BLaER1 (cell line): ENCODE results near the gene IFFO2.
A peak's percentile ranks its signal among the peaks of the same experiment; 100 is the strongest.
"Not testable (repeated sequence)": the region's sequence is repeated elsewhere in the genome, so short reads cannot be mapped to it uniquely, and the experiment has no call there.

Experiments used
- H3K27ac ChIP-seq: shearing (Covaris generic); formaldehyde crosslinking; 2 replicates; pipeline ENCODE4 v1.8.1; 2022
- H3K27me3 ChIP-seq: shearing (Covaris generic); formaldehyde crosslinking; 2 replicates; pipeline ENCODE4 v1.8.1; 2022
- H3K36me3 ChIP-seq: shearing (Covaris generic); formaldehyde crosslinking; 2 replicates; pipeline ENCODE4 v1.8.1; 2022
- H3K4me1 ChIP-seq: shearing (Covaris generic); formaldehyde crosslinking; 2 replicates; pipeline ENCODE4 v1.8.1; 2022
- H3K4me2 ChIP-seq: shearing (Covaris generic); formaldehyde crosslinking; 2 replicates; pipeline ENCODE4 v1.8.1; 2022
- H3K4me3 ChIP-seq: shearing (Covaris generic); formaldehyde crosslinking; 2 replicates; pipeline ENCODE4 v1.8.1; 2022
- H3K9ac ChIP-seq: shearing (Covaris generic); formaldehyde crosslinking; 2 replicates; pipeline ENCODE4 v1.8.1; 2022
- H3K9me3 ChIP-seq: shearing (Covaris generic); formaldehyde crosslinking; 2 replicates; pipeline ENCODE4 v1.8.1; 2022
- H4K20me1 ChIP-seq: shearing (Covaris generic); formaldehyde crosslinking; 2 replicates; pipeline ENCODE4 v1.8.1; 2022
- Cebpa-rat ChIP-seq: shearing (Covaris generic); IDR thresholded peaks from 2 replicates; pipeline ENCODE4 v1.8.1; 2022

The IFFO2 gene

DNA sequence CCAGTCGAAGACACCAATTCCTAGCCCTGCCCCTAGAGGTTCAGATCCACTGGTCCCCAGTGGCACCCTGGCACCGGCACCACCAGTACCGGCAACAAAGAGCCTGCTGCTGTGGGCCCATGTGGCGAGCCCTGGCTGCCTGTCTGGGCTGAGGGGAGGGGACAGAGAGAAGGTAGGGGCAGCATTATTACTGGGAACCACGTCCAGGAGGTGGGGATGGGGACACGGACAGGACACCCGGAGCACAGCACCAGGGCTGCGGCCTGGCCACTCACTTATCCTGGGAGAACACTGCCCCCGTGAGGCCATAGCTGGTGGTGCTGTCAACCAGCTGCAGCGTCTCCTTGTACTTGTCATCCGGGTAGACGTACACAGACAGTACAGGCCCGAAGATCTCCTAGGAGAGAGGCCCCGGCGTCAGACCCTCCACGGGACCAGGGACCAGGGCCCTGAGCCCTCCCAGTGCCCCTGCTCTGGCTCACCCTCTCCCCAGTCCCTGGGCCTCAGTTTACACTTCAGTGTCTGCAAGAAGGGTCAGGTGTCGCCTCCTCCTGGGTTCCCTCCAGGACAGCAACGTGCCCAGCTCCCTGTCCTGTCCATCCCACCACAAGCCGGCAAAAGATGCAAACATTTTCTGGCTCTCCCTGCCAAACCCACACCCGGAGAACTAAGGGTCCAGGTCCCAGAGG lies 81.2 kb downstream of the IFFO2 start:
- H3K9ac ChIP-seq: no peak overlapping the region
- H3K4me1 ChIP-seq: peaks cover 8% of the 10 kb centered on the region; the same call in 1 of the 2 replicates
- TF ChIP-seq Cebpa-rat: no peak
- no peak overlapping the region for H3K4me3 ChIP-seq
- H3K27ac ChIP-seq: no peak overlapping the region
- H3K9me3 ChIP-seq: no peaks in the 10 kb centered on the region
- H3K27me3 ChIP-seq: no peaks in the 10 kb centered on the region
- H3K4me2 ChIP-seq: no peak overlapping the region
- peaks cover 55% of the 10 kb centered on the region for H3K36me3 ChIP-seq
- H4K20me1 ChIP-seq: no peaks in the 10 kb centered on the region

DNA sequence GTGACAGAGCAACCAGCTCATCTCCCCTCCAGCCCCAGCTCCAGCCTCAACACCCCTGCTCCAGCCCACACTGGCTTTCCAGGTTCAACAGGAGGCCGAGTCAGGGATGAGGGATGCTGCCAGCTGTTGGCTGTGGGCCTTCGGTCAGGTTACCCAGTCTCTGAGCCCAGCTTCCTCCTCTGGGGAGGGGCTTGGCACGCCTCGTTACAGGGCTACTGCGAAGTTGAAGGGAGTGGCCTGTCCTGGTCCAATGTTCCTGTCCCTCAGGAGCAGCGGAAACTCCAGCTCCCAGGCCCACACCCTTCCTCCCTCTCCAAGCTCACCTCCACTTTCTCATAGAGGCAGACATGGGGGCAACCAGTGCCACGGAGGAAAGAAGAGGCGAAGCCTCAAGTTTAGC lies 81.9 kb downstream of the IFFO2 start:
- H3K4me3 ChIP-seq: no peak overlapping the region
- H3K27ac ChIP-seq: no peak overlapping the region
- H3K4me2 ChIP-seq: no peak overlapping the region
- H3K27me3 ChIP-seq: no peaks in the 10 kb centered on the region
- no peak for TF ChIP-seq Cebpa-rat
- H3K4me1 ChIP-seq: peaks cover 11% of the 10 kb centered on the region
- no peaks in the 10 kb centered on the region for H3K9me3 ChIP-seq
- peaks cover 54% of the 10 kb centered on the region for H3K36me3 ChIP-seq
- no peaks in the 10 kb centered on the region for H4K20me1 ChIP-seq
- H3K9ac ChIP-seq: no peak overlapping the region

DNA sequence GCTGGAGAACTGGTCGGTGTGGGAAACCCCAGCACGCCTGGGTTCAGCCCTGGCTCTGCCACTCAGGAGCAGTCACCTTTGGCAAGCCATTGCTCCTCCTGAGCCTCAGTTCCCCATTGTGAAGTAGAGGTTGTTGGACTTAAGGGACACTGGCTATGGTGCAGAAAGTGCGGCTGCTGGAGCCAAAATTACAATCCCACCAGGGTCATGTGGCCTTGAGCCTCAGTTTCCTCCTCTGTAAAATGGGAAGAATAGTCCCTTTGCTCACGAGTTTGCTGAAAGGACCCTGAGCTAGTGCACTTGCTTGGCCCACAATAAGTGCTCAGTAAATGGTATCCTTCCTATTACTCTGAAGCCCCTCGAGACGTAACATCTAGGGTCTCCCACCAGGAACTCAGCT lies 82.4 kb downstream of the IFFO2 start:
- Histone ChIP-seq H3K36me3 (peaks cover 48% of the 10 kb centered on the region), H3K9ac (no peak overlapping the region)
- TF ChIP-seq Cebpa-rat: no peak

DNA sequence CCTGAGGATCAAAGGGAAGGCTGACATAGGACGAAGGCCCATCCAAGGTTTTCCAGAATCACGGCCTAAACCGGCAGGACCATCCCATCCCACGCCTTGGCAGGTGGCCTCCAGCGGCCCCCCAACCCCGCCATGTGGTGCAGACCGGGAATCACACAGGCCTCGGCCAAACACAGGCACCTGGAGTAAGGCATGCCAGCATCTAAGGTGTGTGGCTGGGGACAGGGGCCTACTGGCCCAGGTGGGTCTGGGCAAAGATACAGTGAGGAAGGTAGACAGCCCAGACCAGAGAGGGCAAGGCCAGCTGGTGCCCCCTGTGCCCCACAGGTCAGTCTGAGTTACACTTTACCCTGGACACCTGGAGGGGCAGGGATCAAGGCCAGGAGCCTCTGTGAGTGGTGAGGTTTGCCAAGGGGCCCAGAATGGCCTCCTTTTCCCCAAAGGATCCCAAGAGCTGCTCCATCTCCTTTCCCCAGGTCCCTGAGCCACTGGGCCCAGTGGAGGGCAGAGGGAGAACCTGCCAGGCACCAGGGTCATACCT lies 84.3 kb downstream of the IFFO2 start:
- no peak for TF ChIP-seq Cebpa-rat
- H3K4me2 ChIP-seq: no peak overlapping the region
- no peaks in the 10 kb centered on the region for H3K27me3 ChIP-seq
- no peak overlapping the region for H3K9ac ChIP-seq
- H3K27ac ChIP-seq: no peak overlapping the region
- H3K4me1 ChIP-seq: peaks cover 23% of the 10 kb centered on the region
- H4K20me1 ChIP-seq: no peaks in the 10 kb centered on the region
- H3K36me3 ChIP-seq: peaks cover 47% of the 10 kb centered on the region
- H3K9me3 ChIP-seq: no peaks in the 10 kb centered on the region
- no peak overlapping the region for H3K4me3 ChIP-seq

More for the DNA sequence above, 82.4 kb downstream of the IFFO2 start:
- Histone ChIP-seq H3K4me3 (no peak overlapping the region), H3K4me1 (peaks cover 17% of the 10 kb centered on the region), H3K27ac (no peak overlapping the region), H4K20me1 (no peaks in the 10 kb centered on the region), H3K27me3 (no peaks in the 10 kb centered on the region), H3K4me2 (no peak overlapping the region), H3K9me3 (no peaks in the 10 kb centered on the region)

DNA sequence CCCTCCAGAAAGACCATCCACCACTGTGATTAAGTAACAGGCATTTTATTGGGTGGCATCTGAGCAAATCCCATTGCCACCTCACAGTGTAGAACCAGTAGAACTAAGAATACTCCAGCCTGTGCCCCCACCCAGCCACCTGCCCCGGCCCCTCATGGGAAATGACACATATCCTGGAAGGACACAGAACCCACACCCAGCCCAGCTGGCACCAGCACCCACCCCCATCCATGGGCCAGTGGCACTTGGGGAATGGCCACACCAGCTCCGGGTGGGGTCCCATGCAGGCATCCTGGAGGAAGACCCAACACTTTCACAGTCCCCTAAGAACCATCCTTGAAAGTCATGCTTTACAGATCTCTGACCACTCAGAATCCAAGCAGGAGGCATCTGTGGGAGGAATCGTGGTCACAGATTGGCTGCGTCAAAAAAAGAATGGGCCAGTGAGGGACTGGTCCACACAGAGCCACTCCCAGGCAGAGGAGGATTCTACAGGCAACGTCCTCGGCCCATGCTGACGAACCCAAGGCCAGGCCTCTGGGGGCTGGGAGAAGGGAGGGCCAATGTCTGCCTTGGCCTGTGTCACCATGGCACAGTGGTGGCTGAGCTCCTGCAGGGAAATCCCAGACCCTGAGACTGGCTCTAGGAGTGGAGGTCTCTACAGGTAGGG lies 84.9 kb downstream of the IFFO2 start:
- no peak for TF ChIP-seq Cebpa-rat
- no peak overlapping the region for H3K4me3 ChIP-seq
- H3K9ac ChIP-seq: no peak overlapping the region
- no peaks in the 10 kb centered on the region for H3K9me3 ChIP-seq
- no peaks in the 10 kb centered on the region for H4K20me1 ChIP-seq
- no peak overlapping the region for H3K27ac ChIP-seq
- H3K27me3 ChIP-seq: no peaks in the 10 kb centered on the region
- H3K36me3 ChIP-seq: peaks cover 44% of the 10 kb centered on the region
- H3K4me1 ChIP-seq: peaks cover 23% of the 10 kb centered on the region
- peak overlapping the region; percentile 18; the same call in 1 of the 2 replicates for H3K4me2 ChIP-seq

GRCh38 chr1:18870957-18871356 lies 85.5 kb downstream of the IFFO2 start:
- H3K27me3 ChIP-seq: no peaks in the 10 kb centered on the region
- H4K20me1 ChIP-seq: no peaks in the 10 kb centered on the region
- peaks cover 38% of the 10 kb centered on the region for H3K36me3 ChIP-seq
- H3K27ac ChIP-seq: no peak overlapping the region
- H3K9me3 ChIP-seq: no peaks in the 10 kb centered on the region
- no peak overlapping the region for H3K4me3 ChIP-seq
- TF ChIP-seq Cebpa-rat: no peak
- H3K9ac ChIP-seq: no peak overlapping the region
- peak overlapping the region; percentile 18; the same call in 1 of the 2 replicates for H3K4me2 ChIP-seq
- peaks cover 23% of the 10 kb centered on the region for H3K4me1 ChIP-seq

DNA sequence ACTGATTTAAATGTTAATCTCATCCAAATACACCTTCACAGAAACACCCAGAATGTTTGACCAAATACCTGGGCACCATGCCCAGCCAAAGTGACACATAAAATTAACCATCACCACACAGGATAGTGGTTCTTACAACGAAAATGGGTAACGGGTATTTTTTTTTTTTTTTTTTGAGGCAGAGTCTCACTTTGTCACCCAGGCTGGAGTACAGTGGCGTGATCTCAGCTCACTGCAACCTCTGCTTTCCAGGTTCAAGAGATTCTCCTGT lies 85.9 kb downstream of the IFFO2 start:
- not testable (repeated sequence) for H3K27ac ChIP-seq, H3K9ac ChIP-seq, H3K9me3 ChIP-seq, H3K27me3 ChIP-seq, H4K20me1 ChIP-seq, H3K4me3 ChIP-seq, H3K4me2 ChIP-seq
- peaks cover 34% of the 10 kb centered on the region for H3K36me3 ChIP-seq
- peaks cover 28% of the 10 kb centered on the region for H3K4me1 ChIP-seq

DNA sequence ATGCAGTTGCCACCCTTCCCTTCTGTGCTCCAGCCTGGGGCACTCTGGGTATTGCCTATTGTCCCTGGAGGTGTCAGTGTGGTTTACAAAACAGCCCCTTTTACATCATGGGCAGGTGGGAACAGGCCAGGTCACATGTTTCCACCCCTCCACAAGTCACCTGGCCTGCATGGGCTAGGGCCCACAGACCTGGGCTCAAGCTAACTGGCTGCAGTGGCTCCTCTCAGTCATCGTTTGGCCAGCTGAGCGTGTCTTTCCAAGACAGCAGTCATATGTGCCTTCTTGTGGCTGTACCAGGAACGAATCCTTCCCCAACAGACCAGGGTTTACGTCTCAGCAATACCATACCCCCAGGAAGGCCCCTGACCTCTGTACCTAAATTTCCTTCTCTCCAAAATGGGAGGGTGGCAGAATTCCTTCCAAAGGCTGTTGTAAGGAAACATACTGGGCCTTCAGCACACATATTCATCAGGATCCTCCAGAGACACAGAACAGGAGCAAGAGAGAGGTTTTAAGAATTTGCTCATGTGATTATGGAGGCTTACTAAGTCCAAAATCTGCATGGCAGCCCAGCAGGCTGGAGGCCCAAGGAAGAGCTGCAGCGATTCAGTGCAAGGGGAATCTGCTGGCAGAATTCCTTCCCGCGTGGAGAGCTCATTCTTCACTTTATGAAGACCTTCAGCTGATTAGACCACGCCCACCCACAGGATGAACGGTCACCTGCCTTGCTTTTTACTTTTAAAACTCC lies 86.5 kb downstream of the IFFO2 start:
- Histone ChIP-seq H3K4me2 (peak overlapping the region; percentile 78), H4K20me1 (no peaks in the 10 kb centered on the region), H3K9me3 (no peaks in the 10 kb centered on the region), H3K9ac (no peak overlapping the region), H3K4me3 (no peak overlapping the region), H3K4me1 (peaks cover 33% of the 10 kb centered on the region), H3K27ac (no peak overlapping the region; the same call in 1 of the 2 replicates), H3K27me3 (no peaks in the 10 kb centered on the region), H3K36me3 (peaks cover 31% of the 10 kb centered on the region)
- TF ChIP-seq Cebpa-rat: no peak

GRCh38 chr1:18868801-18869424 lies 87.6 kb downstream of the IFFO2 start:
- no peak overlapping the region for H3K4me3 ChIP-seq
- H3K27me3 ChIP-seq: no peaks in the 10 kb centered on the region
- peaks cover 33% of the 10 kb centered on the region for H3K4me1 ChIP-seq
- peak overlapping the region; percentile 78 for H3K4me2 ChIP-seq
- peak overlapping the region; percentile 39 for H3K27ac ChIP-seq
- 0 out of 2 replicates have a peak overlapping the region, but pooled peaks have one; percentile 12 for H3K9ac ChIP-seq
- peaks cover 23% of the 10 kb centered on the region for H3K36me3 ChIP-seq
- no peaks in the 10 kb centered on the region for H3K9me3 ChIP-seq
- no peak for TF ChIP-seq Cebpa-rat
- H4K20me1 ChIP-seq: no peaks in the 10 kb centered on the region

DNA sequence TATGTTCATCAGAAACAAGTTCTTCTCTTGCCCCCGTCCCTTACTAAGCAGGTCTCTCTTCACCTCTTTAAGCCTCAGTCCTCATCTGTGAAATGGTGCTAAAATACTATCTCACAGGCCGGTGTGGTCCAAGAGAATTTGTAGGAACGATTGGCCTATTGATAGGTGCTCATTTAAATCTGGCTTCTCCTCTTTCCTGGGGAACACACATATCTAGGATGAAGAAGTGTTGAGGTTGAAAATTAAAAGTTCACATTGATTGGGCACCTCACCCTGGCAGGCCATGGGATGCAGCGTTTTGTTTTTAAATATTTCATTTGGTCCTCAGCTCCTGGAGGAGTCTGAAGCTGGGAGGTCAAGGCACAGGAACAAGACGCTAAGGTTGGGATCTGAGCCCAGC lies 88.1 kb downstream of the IFFO2 start:
- H3K9ac ChIP-seq: no peak overlapping the region
- H3K4me3 ChIP-seq: no peak overlapping the region
- no peaks in the 10 kb centered on the region for H3K27me3 ChIP-seq
- H3K27ac ChIP-seq: no peak overlapping the region
- no peaks in the 10 kb centered on the region for H4K20me1 ChIP-seq
- no peak for TF ChIP-seq Cebpa-rat
- H3K4me1 ChIP-seq: peaks cover 35% of the 10 kb centered on the region
- H3K9me3 ChIP-seq: no peaks in the 10 kb centered on the region
- peak overlapping the region; percentile 78; the same call in 1 of the 2 replicates for H3K4me2 ChIP-seq
- peaks cover 18% of the 10 kb centered on the region for H3K36me3 ChIP-seq
